Lower leg skin (tissue), 3 donors: Measurements from ENCODE around the gene CSTF1.

Experiments used
- CTCF ChIP-seq, 3 donors: fragments of 450-650 bp; IDR thresholded peaks; one replicate each; pipeline ENCODE4 v1.5.1; 2016; ENCODE audit warnings: antibody characterized with exemption in 3 of 3, mild to moderate bottlenecking in 3 of 3, moderate library complexity in 2 of 3
- POLR2A ChIP-seq, 2 donors: fragments of 450-650 bp; IDR thresholded peaks; one replicate each; pipeline ENCODE4 v1.6.1; 2016 to 2017; ENCODE audit warnings: antibody characterized with exemption in 2 of 2, mild to moderate bottlenecking in 1 of 2, moderate library complexity in 1 of 2

DNA sequence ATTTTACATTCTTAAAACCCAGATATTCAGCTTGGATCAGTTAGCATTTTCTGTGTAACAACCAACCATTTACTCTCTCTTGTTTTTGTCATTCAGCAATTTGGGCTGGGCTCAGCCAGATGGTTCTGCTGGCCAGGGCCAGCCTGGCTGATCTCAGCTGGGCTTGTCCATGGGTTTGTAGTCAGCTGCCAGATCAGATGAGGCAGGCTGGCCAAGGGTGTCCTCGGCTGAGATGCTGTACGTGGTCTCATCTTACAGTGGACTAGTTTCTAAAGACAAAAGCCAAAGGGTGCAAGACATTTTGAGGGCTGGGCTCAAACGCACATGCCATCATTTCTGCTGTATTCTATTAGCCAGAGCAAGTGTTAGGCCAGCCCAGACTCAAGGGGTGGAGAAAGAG, 49.7 kb upstream of the CSTF1 start:
- TF ChIP-seq POLR2A (IDR thresholded peaks at IDR 0.05) (no peak), CTCF (IDR thresholded peaks at IDR 0.05) (no peak)
